Sigmoid colon (tissue), 4 donors: ENCODE results near the gene PPP4R1.

Experiments
- POLR2A ChIP-seq, 2 donors: fragments of 450-650 bp; IDR thresholded peaks; one replicate each; pipeline ENCODE4 v1.6.1; 2016; ENCODE audit warnings: antibody characterized with exemption in 2 of 2, mild to moderate bottlenecking in 2 of 2, moderate library complexity in 2 of 2
- POLR2AphosphoS5 ChIP-seq, 4 donors: sonication (generic); formaldehyde crosslinking; IDR thresholded peaks; one replicate each; pipeline ENCODE4 v1.6.1; 2017; ENCODE audit warnings: antibody characterized with exemption in 4 of 4
- TF ChIP-seq, protein P1 (sequence below), 4 experiments: fragments of 450-650 bp in 3 of 4; fragments of 200-600 bp in 1 of 4; IDR thresholded peaks; one replicate each; pipeline ENCODE4 v1.5.1; 2016 to 2019; ENCODE audit warnings: antibody characterized with exemption in 4 of 4, mild to moderate bottlenecking in 3 of 4, moderate library complexity in 2 of 4

DNA sequence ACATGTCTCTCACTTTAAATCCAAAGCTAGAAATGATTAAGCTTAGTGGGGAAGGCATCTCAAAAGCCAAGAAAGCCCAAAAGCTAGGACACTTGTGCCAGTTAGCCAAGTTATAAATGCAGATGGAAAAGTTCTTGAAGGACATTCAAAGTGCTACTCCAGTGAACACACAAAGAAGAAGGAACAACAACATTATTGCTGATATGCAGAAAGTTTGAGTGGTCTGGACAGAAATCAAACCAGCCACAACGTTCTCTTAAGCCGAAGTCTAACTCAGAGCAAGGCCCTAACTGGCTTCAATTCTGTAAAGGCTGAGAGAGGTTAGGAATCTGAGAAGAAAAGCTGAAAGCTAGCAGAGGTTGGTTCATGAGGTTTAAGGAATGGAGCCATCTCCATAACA is 49.0 kb downstream of the PPP4R1 start:
- TF ChIP-seq POLR2AphosphoS5 (IDR thresholded peaks at IDR 0.05) (no peak), POLR2A (IDR thresholded peaks at IDR 0.05) (no peak)
- TF ChIP-seq, protein P1, sequence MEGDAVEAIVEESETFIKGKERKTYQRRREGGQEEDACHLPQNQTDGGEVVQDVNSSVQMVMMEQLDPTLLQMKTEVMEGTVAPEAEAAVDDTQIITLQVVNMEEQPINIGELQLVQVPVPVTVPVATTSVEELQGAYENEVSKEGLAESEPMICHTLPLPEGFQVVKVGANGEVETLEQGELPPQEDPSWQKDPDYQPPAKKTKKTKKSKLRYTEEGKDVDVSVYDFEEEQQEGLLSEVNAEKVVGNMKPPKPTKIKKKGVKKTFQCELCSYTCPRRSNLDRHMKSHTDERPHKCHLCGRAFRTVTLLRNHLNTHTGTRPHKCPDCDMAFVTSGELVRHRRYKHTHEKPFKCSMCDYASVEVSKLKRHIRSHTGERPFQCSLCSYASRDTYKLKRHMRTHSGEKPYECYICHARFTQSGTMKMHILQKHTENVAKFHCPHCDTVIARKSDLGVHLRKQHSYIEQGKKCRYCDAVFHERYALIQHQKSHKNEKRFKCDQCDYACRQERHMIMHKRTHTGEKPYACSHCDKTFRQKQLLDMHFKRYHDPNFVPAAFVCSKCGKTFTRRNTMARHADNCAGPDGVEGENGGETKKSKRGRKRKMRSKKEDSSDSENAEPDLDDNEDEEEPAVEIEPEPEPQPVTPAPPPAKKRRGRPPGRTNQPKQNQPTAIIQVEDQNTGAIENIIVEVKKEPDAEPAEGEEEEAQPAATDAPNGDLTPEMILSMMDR (IDR thresholded peaks at IDR 0.05), result no peak
